ENCODE data around the gene PRPF8.
A peak's percentile ranks its signal among the peaks of the same experiment; 100 is the strongest.

Gene PRPF8

DNA sequence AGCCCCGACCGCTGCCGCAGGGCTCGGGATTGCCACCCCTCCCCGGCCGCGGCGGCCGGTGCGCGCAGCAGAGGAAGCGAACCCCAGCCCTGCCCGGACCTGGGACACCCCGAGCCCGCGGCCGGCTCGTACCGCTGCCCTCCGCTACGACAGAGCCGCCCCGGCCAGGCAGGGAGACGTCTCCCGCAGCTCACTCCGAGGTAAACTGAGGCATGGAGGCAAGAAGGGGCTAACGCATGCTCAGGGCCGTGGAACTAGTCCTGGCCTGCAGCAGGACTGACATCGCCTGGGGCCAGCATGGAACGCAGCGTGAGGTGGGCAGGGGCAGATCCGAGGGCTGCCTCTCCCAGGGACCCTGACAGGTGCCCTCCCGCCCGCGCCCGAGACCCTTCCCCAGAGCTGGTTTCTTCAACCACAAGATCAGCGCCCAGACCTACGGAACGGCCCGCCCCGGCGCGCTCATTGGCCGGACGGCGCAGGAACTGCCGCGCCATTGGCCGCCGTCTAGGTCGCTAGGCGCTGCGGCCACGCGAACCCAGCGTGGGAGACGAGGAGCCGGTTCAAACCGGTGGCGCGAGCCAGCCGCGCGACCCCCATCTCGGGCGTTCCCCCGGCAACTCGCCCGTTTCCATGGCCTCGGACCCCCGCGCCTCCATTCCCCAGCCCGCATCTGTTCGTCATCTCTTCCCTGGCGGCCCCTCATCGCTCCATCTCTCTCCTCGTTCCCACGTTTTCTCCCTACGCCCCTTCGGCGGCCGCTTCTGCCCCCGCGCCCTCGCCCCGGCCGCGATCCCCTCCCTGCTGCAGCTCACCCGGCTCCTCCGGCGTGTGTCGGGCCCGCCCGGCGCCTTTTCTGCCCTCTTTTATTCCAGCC, 56.4 kb downstream of the PRPF8 start, which contains the start of gene SLC43A2:
Gene SLC43A2 (minus strand): TSS at position 853 of the 874 bp plus-strand sequence. CDS start 960 bp downstream, outside the sequence.
- TF ChIP-seq SPI1 (IDR thresholded peaks at IDR 0.05; ENCODE audit: low read depth, low read length) (peak; percentile 9; the same call in 1 of the 2 replicates), PAX5 (IDR thresholded peaks at IDR 0.05; ENCODE audit: insufficient read depth, low read length, severe bottlenecking) (no peak)
- FAIRE-seq (peak; percentile 98), DNase-seq (ENCODE audit: insufficient read length, low spot score) (peak; percentile 95)

DNA sequence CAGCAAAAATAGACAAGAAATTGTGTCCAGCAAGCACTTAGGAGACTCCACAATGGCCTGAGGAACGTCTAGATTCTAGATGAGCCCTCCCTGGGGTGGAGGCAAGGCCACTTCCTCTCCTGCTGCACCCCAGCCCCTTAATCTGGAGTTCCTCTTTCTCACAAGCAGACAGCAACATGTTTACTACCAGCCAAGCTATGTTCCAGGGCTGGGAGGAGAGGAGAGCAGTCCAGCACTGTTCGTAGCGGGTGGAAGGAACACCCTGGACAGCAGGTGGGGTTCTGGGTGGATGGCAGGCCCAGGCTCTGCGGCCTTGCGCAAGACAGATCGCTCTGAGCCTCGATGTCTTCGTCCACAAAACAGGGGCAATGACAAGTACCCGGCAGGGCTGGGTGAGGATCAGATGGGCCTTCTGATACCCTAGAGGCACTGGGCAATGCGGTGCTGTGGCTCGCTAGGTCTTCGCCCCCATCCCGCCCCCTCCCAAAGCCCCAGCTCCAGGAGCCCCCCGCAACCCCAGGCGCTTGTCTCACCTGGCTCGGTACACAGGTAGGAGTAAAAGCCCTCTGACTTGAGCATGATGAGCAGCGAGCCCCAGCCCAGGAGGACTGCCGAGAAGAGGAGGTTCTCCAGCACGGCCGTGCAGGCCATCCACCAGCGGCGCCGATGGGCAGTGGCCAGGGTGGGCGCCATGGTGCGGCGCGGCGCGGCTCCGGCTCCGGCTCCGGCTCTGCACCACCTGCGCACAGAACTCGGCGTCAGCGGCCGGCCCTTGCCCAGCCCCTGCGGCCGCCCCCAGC, 57.3 kb downstream of the PRPF8 start:
- DNase-seq (ENCODE audit: insufficient read length, low spot score) (no peak), FAIRE-seq (peak; percentile 88)
- peak; percentile 96 for TF ChIP-seq SPI1 (IDR thresholded peaks at IDR 0.05; ENCODE audit: low read depth, low read length)
- no peak for TF ChIP-seq PAX5 (IDR thresholded peaks at IDR 0.05; ENCODE audit: insufficient read depth, low read length, severe bottlenecking)

DNA sequence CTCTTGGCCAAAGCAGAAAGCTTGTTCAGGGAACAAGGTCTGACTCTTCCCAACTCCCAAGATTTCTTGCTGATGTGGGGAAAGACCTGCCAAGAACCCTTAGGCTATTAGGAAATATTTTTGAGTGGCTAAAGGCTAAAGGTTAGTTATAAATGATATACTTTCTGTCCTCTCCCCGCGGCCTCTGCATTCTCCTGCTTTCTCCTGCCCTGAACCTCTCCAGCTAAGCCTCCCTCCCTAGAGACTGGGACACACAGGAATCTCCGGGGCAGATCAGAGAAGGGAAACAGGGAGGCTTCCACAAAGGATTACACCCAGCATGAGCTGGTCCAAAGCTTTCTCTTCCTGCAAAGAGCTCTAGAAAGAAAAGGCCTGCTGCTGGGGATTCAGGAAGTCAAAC, 58.3 kb downstream of the PRPF8 start:
- TF ChIP-seq POLR2A (IDR thresholded peaks at IDR 0.05; ENCODE audit: low read depth, low read length) (no peak), POLR2AphosphoS5 (IDR thresholded peaks at IDR 0.05; ENCODE audit: low read depth, low read length) (no peak), SPI1 (IDR thresholded peaks at IDR 0.05; ENCODE audit: low read depth, low read length) (no peak), PAX5 (IDR thresholded peaks at IDR 0.05; ENCODE audit: insufficient read depth, low read length, severe bottlenecking) (no peak), TAF1 (IDR thresholded peaks at IDR 0.05; ENCODE audit: low read depth, low read length) (no peak), POU2F2 (IDR thresholded peaks at IDR 0.05; ENCODE audit: low read depth, low read length) (no peak)
- DNase-seq (ENCODE audit: insufficient read length, low spot score) (no peak), FAIRE-seq (no peak)

DNA sequence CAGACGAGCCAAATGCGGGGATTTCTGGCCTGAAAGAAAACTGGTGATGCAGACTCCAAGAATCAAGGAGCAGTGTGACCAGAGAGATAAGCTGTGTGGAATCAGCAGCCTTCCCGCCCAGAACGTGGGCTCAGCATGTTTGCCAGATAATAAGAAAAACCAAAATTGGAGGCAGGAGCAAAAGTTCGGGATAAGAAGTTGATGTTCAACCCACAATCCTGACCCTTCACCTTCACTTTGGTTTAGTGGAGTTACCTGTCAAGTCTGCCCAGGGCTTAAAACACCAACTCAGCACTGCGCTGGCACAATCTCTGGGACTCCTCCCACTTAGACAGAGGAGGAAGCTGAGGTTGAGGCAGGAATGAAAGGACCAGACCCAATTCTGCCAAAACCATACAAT, 59.1 kb downstream of the PRPF8 start:
- DNase-seq (ENCODE audit: insufficient read length, low spot score): no peak
- TF ChIP-seq POLR2AphosphoS5 (IDR thresholded peaks at IDR 0.05; ENCODE audit: low read depth, low read length): no peak
- TF ChIP-seq TAF1 (IDR thresholded peaks at IDR 0.05; ENCODE audit: low read depth, low read length): no peak
- TF ChIP-seq PAX5 (IDR thresholded peaks at IDR 0.05; ENCODE audit: insufficient read depth, low read length, severe bottlenecking): no peak
- no peak for TF ChIP-seq POLR2A (IDR thresholded peaks at IDR 0.05; ENCODE audit: low read depth, low read length)
- TF ChIP-seq POU2F2 (IDR thresholded peaks at IDR 0.05; ENCODE audit: low read depth, low read length): no peak
- TF ChIP-seq SPI1 (IDR thresholded peaks at IDR 0.05; ENCODE audit: low read depth, low read length): no peak
- peak; percentile 72 for FAIRE-seq

DNA sequence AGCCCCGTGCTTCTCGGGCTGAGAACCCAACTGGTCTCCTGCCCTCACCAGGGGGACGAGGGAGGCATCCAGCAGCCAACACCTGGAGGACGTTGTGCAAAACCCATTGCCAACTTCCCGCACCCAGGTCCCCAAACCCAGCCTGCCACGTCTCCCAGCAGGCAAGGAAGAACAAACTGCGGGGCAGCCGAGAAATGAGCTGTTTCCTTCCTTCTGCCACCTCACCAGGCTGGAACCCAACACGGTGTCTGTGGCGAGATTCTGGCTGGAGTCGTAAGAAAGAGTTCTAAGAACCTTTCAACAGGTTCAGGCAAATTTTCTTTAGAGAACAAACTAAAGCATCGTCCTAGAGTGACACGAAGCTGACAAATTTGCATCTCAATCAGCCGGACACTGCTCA, 59.6 kb downstream of the PRPF8 start:
- FAIRE-seq (peak; percentile 66), DNase-seq (ENCODE audit: insufficient read length, low spot score) (no peak)
- no peak for TF ChIP-seq SPI1 (IDR thresholded peaks at IDR 0.05; ENCODE audit: low read depth, low read length)
- TF ChIP-seq POLR2A (IDR thresholded peaks at IDR 0.05; ENCODE audit: low read depth, low read length): no peak
- no peak for TF ChIP-seq POU2F2 (IDR thresholded peaks at IDR 0.05; ENCODE audit: low read depth, low read length)

DNA sequence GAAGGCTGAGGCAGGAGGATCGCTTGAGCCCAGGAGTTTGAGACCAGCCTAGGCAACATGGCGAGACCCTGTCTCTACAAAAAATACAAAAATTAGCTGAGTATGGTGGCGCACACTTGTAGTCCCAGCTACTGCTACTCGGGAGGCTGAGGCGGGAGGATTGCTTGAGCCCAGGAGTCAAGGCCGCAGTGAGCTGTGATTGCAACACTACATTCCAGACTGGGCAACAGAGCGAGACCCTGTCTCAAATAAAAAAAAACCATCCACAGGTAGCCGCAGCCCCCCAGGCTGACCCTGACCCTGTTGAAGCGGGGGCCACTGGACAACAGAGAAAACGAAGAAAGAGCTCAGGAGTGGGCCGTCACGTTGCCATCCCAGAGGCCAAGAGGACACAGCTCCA, 60.0 kb downstream of the PRPF8 start:
- TF ChIP-seq PAX5 (IDR thresholded peaks at IDR 0.05; ENCODE audit: insufficient read depth, low read length, severe bottlenecking): no peak
- no peak for TF ChIP-seq POLR2A (IDR thresholded peaks at IDR 0.05; ENCODE audit: low read depth, low read length)
- TF ChIP-seq POLR2AphosphoS5 (IDR thresholded peaks at IDR 0.05; ENCODE audit: low read depth, low read length): no peak
- TF ChIP-seq SPI1 (IDR thresholded peaks at IDR 0.05; ENCODE audit: low read depth, low read length): no peak
- TF ChIP-seq TAF1 (IDR thresholded peaks at IDR 0.05; ENCODE audit: low read depth, low read length): no peak
- no peak for TF ChIP-seq POU2F2 (IDR thresholded peaks at IDR 0.05; ENCODE audit: low read depth, low read length)
- DNase-seq (ENCODE audit: insufficient read length, low spot score) (no peak), FAIRE-seq (no peak)

DNA sequence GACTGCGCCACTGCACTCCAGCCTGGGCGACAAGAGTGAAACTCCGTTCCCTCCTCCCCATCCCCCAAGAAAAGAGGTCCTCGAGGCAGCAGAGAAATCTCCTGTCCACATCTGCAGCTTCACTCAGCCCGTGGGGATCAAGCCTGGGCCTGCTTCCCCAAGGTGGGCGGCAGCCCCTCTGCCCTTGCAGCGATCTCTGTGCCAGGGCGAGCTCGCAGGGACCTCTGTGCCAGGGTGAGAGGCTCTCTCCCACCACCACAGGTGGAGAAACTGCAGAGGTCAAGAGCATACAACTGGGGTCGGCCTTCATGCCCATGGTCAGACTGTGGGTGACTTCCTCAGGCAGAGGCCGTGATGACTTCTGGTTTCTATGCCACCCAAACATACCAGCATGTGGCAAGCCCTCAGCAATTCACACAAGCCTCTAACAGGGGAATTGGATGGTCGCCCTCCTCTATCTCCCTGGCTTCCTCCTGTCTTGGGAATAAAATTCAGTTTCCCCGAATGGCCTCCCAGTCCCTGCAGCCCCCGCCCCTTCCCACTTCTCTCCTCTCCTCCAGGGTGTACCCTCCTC, 61.5 kb downstream of the PRPF8 start:
- DNase-seq (ENCODE audit: insufficient read length, low spot score): no peak
- FAIRE-seq: no peak
- TF ChIP-seq PAX5 (IDR thresholded peaks at IDR 0.05; ENCODE audit: insufficient read depth, low read length, severe bottlenecking) (no peak), POLR2AphosphoS5 (IDR thresholded peaks at IDR 0.05; ENCODE audit: low read depth, low read length) (no peak), POLR2A (IDR thresholded peaks at IDR 0.05; ENCODE audit: low read depth, low read length) (no peak)

DNA sequence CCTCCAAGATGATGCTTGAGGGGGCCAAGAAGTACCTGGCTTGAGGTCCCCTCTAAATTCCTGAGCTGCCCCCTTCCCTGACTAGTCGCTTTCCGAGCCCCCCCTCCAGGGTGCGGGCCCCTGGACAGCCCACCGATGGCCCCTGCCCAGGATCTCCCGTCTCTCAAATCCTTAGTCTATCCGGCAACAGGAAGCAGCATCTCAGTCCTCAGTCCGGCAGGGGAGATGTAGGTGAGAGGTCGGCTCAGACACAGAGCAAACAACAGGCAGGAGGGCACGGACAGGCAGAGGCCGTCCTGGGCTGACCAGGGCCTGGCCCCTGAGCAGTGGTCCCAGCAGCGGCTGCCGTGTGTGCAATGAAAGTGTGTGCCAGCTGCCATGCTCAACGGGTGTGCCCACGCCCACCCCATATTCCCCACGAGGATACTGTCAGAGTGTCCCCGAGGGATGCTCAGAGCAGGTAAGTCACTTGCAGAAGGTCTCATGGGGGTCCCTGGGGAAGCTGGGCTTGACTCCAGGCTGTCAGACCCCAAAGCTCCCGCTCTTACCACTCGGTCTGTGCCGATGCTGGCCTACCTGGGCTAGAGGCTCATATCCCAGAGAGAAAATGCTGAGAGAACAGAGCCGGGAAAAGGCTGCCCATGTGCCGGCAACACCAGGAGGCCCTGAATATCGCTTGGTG, 63.3 kb downstream of the PRPF8 start:
- no peak for FAIRE-seq

DNA sequence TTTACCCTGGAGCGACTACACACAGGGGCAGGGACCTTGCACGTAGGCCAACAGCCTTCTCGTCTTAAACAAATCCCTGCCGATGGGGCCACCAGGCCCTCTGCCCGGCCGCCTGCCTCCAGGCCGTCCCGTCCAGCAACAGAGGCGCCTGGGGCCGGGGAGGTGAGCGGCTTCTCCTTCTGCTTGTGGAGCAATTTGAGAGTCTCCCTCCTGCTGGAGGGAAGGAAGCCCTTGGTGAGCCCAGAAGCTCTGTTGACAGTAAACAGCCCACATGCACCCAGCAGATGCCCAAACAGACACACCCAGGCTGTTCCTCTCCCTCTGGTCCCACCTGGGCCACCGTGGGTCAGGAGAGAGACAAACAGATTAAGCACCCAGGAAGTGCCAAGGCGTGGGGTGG, 64.2 kb downstream of the PRPF8 start:
- FAIRE-seq: no peak
- DNase-seq (ENCODE audit: insufficient read length, low spot score): no peak
- TF ChIP-seq POLR2A (IDR thresholded peaks at IDR 0.05; ENCODE audit: low read depth, low read length) (no peak), POLR2AphosphoS5 (IDR thresholded peaks at IDR 0.05; ENCODE audit: low read depth, low read length) (no peak), SPI1 (IDR thresholded peaks at IDR 0.05; ENCODE audit: low read depth, low read length) (no peak)

More for the DNA sequence above, 63.3 kb downstream of the PRPF8 start:
- TF ChIP-seq TAF1 (IDR thresholded peaks at IDR 0.05; ENCODE audit: low read depth, low read length) (no peak), POLR2A (IDR thresholded peaks at IDR 0.05; ENCODE audit: low read depth, low read length) (no peak), POLR2AphosphoS5 (IDR thresholded peaks at IDR 0.05; ENCODE audit: low read depth, low read length) (no peak), POU2F2 (IDR thresholded peaks at IDR 0.05; ENCODE audit: low read depth, low read length) (no peak), PAX5 (IDR thresholded peaks at IDR 0.05; ENCODE audit: insufficient read depth, low read length, severe bottlenecking) (no peak), SPI1 (IDR thresholded peaks at IDR 0.05; ENCODE audit: low read depth, low read length) (no peak)
- no peak for DNase-seq (ENCODE audit: insufficient read length, low spot score)
